Stimulated activated naive CD8-positive, alpha-beta T cell treated with anti-CD3 and anti-CD28 coated beads, Interleukin-15, amount 100 ng/mL, for 72 hours (primary cell): ENCODE measurements around the gene JAK1.
A peak's percentile ranks its signal among the peaks of the same experiment; 100 is the strongest.

Source experiments
- ATAC-seq: fragments of 150-1000 bp; cut with Tn5 transposase; 2 replicates; pipeline ENCODE4 v1.10.0; 2021; ENCODE audit warnings: mild to moderate bottlenecking, moderate library complexity
- DNase-seq, 2 donors: peaks; one replicate each; pipeline ENCODE4 v3.0.0; 2021 to 2022
- H3K27ac Mint-ChIP-seq, 2 donors: one replicate each; pipeline ENCODE4 v1.8.0; 2022; ENCODE audit warnings: mild to moderate bottlenecking in 2 of 2, mixed read lengths in 2 of 2, moderate library complexity in 2 of 2
- H3K27me3 Mint-ChIP-seq: one replicate; pipeline ENCODE4 v1.8.0; 2022; ENCODE audit warnings: mixed read lengths
- H3K4me1 Mint-ChIP-seq: one replicate; pipeline ENCODE4 v1.8.0; 2022; ENCODE audit warnings: mild to moderate bottlenecking, mixed read lengths
- H3K4me3 Mint-ChIP-seq, 2 donors: one replicate each; pipeline ENCODE4 v1.8.0; 2022; ENCODE audit warnings: mild to moderate bottlenecking in 2 of 2, mixed read lengths in 2 of 2, moderate library complexity in 1 of 2
- H3K9me3 Mint-ChIP-seq, 2 donors: one replicate each; pipeline ENCODE4 v1.8.0; 2022; ENCODE audit warnings: mixed read lengths in 2 of 2

The JAK1 gene

DNA sequence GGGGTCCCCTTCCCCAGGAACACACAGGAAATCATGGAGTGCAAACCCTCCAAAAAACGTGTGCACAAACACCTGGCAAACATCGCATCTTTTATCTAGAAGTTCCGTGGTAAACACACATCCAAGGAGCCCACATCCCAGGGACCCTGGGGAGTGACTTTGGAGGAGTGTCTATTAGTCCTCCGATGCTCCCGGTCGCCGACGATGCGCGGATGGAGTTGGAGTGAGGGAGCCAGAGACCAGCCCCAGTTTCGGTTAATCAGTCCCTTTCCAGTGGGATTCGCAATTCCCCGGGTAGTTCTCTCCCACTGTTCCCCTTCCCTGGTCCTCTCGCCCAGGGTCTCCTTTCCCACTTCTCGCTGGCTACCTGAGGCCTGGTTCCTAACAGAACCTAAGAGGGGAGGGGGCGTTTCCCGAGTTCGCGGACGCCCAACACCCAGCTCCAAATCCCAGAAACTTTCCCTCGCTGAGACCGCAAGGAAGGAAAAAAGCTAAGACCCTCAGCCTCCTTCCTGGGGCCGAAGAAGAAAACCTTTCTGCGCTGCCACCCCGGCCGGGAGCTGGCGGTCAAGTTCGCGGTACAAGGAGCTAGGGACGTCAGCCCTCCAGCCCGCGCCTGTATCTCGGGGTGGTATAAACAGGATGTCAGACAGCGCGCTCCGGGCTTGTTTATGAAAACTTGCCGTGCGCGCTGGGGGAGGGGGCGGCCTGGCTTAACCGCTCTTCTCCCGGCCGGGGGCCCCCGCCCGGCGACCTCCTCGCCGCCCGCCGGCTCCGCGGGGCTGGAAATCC is 787 bp downstream of the JAK1 start:
- ATAC-seq = peak; percentile 79
- Mint-ChIP-seq H3K4me3 (peak overlapping the region; percentile 91 to 94), H3K27ac (peak overlapping the region; percentile 95 to 99), H3K9me3 (no peaks in the 10 kb centered on the region), H3K4me1 (peaks cover 50% of the 10 kb centered on the region), H3K27me3 (no peaks in the 10 kb centered on the region)
- peak; percentile 83 to 88 for DNase-seq

DNA sequence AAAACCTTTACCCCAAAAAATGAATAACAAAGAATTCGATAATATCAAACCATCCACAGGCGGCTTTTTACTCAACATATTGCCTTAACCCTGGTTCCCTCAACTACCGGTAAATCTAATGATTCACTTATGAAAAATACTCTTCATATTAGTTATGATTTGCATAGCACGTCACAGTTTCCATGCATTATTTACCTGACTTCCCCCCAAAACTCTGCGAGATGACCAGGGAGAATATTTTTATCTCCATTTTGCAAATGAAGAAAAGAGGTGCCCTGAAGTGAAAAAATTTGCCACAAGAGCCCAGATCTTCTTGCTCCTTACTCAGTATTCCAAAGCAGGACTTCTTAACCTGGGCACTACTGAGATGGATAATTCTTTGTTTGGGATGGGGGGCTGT is 2.9 kb downstream of the JAK1 start:
- Mint-ChIP-seq H3K27ac (peak overlapping the region in 1 of 2 donors; percentile 88), H3K27me3 (no peaks in the 10 kb centered on the region), H3K4me1 (peaks cover 70% of the 10 kb centered on the region), H3K9me3 (no peaks in the 10 kb centered on the region), H3K4me3 (peak overlapping the region; percentile 91 to 94)
- ATAC-seq (no peak), DNase-seq (no peak)

DNA sequence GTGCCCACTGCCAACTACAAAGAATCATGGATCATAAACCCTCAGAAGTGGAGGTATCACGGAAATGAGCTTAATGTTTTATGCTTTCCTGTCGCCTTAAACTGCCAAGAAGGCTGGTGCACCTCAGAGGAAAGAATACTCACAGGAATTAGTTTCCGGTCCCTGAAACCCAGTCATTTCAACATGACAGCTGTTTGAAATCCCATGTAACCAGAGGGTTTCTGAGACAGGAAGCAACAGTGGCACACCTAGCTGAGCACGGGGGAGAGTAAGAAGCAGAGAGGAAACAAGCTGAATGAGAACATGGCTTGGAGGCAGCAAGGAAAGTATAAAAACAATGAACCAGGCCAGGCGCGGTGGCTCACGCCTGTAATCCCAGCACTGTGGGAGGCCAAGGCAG is 3.9 kb downstream of the JAK1 start:
- ATAC-seq (no peak), DNase-seq (peak in 1 of 2 donors; percentile 54)
- Mint-ChIP-seq H3K4me1 (peaks cover 62% of the 10 kb centered on the region), H3K27me3 (no peaks in the 10 kb centered on the region), H3K27ac (peak overlapping the region; percentile 57 to 78), H3K9me3 (no peaks in the 10 kb centered on the region), H3K4me3 (peak overlapping the region; percentile 75 to 94)

DNA sequence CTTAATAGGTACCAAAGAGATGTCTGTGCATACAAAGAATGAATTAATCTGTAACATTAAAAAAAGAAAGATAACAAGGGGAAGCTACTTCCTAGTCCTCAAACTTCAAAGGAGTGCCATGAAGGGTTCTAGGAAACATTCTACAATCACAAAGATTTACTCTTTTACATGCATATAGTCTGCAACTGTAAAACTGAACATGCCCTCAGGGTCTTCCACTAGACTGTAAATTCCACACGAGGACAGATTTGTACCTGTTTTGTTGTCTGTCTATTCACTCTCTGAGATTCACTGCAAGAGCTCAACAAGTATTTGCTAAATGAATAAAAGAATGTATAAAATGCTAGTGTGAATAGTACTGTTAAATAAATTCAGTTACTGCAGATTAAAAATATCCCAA is 4.4 kb downstream of the JAK1 start:
- peak overlapping the region in 1 of 2 donors; percentile 78 for H3K27ac Mint-ChIP-seq
- ATAC-seq = no peak
- no peaks in the 10 kb centered on the region for H3K27me3 Mint-ChIP-seq
- peaks cover 56% of the 10 kb centered on the region for H3K4me1 Mint-ChIP-seq
- H3K9me3 Mint-ChIP-seq = no peaks in the 10 kb centered on the region
- peak overlapping the region; percentile 75 to 94 for H3K4me3 Mint-ChIP-seq
- DNase-seq = no peak

DNA sequence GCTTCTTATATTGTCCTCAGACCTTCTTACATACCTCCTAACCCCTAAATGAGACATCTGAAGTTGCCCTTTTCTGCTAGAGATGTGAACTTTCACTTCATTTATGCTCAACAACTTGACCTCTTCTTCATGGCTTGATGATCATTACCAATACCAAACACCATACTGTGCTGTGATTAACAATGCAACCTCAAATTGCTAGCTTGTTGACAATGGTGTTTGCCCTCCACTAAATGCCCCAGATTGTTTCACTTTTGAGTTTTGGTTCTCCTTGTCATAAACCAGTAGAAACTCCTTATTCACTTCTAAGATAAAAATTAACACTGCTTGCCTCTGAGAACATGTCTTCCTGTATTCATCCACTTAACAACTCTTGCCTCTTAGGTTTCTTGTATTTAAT is 5.6 kb downstream of the JAK1 start:
- Mint-ChIP-seq H3K27ac (peak overlapping the region; percentile 2 to 77), H3K4me1 (peaks cover 54% of the 10 kb centered on the region), H3K9me3 (no peaks in the 10 kb centered on the region), H3K4me3 (peak overlapping the region; percentile 75 to 94), H3K27me3 (no peaks in the 10 kb centered on the region)
- ATAC-seq (peak; percentile 57), DNase-seq (peak in 1 of 2 donors; percentile 26)

DNA sequence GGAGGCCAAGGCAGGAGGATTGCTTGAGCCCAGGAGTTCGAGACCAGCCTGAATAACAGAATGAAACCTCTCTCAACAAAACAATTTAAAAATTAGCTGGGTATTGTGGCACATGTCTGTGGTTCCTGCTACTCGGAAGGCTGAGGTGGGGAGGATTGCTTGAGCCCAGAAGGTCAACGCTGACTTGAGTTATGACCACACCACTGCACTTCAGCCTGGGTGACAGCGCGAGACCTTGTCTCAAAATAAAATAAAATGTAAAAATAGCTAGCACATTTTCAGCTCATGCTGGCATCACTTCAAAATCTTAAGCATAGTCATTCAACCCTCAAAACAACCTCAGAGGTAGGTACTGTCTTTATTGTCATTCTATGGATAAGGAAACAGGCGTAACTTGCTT is 6.4 kb downstream of the JAK1 start:
- Mint-ChIP-seq H3K27me3 (no peaks in the 10 kb centered on the region), H3K9me3 (no peaks in the 10 kb centered on the region), H3K4me1 (peaks cover 54% of the 10 kb centered on the region), H3K4me3 (peak overlapping the region; percentile 75 to 94), H3K27ac (no peak overlapping the region)
- no peak for ATAC-seq
- DNase-seq = no peak

DNA sequence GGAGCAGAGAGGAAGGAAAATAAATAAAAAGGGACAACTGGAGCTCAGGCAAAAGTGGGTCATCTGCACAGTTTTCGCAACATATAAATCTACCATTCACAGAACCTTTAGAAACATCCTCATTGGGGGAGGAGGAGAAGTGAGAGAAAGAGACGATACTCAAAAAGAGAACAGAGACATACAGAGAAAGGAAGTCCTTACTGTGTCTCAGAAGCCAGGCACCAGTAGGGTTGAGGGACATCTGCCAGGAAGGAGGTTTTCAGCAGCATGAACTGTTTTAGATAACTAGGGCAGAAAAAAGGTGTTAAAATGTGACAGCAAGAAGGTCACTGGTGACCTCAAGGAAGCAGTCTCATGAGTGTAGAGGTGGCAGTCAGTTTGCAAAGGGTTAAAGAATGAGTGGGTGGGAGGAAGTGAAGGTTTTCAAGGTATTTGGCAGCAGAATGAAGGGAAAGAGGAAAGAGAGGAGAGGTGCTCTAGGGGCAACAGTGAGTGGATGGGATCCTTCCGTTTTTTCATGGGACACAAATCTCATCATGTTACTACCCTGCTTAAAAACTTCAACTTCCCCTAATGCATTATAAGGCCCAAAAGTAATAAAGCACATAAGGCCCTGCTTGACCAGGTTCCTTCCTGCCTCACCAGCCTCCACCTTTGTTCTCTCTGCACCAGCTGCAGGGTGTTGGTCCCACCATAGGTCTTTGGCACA is 9.5 kb downstream of the JAK1 start:
- Mint-ChIP-seq H3K4me3 (no peak overlapping the region), H3K9me3 (no peaks in the 10 kb centered on the region)
- DNase-seq = peak; percentile 58 to 79

DNA sequence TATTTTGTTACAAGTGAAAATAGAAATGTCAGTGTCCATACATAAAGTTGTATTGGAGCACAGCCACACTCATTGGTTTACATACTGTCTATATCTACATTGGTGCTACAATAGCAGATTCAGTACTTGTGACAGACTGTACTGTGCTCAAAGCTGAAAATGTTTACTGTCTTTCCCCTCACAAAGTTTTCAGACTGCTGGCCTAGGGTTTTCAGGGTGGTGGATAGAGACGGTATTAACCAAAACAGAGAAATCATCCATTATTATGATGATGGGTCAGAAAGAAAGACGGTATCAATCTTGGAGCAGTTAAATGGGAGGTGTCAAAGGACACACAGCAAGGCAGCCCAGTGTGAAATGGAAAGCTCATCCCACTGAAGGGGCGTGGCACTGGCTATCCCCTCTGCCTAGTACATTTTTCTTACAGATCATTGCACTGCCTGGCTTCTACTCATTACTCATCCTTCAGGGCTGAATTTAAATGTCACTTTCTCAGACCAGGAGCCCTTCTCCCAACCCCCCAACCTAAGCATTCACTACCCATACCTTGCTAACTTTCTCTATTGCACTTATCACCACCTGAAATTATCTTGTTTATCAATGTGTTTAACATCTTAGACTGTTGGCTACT is 10.2 kb downstream of the JAK1 start:
- Mint-ChIP-seq H3K4me3 (no peak overlapping the region), H3K9me3 (no peaks in the 10 kb centered on the region), H3K27me3 (no peaks in the 10 kb centered on the region), H3K4me1 (peaks cover 52% of the 10 kb centered on the region), H3K27ac (no peak overlapping the region)
- ATAC-seq = peak; percentile 58
- DNase-seq = peak in 1 of 2 donors; percentile 41

More for the DNA sequence above, 9.5 kb downstream of the JAK1 start:
- H3K27ac Mint-ChIP-seq = peak overlapping the region in 1 of 2 donors; percentile 2
- no peaks in the 10 kb centered on the region for H3K27me3 Mint-ChIP-seq
- ATAC-seq = peak; percentile 92
- peaks cover 53% of the 10 kb centered on the region for H3K4me1 Mint-ChIP-seq

DNA sequence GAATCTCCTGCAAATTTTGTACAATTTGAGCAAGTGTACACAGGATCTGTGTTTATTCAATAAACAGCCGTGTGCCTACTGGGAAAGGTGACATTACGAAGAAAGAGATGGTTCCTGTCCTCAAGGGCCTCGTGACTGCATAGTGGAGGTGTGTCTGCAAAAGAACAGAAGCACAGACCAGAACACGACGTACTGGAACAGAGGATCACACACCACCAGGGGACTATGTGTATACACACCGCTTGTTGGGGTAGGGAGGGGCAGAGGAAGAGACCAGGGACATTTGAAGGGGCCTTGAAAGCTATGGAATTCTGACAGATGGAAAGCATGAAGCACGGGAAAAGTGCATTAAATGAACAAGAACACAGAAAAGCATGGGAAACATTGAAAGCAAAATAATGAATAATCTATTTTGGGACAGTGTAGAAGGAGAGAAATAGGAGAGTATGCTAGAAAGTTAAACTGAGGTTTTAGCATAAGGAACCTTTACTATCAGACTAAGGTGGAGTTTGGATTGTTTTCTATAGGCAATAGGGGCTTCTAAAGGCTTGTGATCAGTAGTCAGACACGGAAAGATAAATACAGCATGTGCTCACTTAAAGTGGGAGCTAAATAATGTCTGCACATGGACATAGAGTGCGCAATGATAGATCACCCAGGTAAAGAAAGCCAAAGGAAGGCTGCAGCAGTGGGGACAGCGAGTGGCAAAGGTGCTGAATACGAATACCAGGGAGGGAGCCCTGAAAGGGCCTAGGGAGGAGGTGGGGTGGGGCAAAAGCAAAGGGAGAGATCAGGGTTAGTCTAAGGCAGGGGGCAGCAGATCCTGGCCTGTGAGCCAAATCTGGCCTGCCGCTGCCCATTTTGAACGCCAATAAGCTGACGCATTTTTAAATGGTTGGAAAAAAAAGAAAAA is 11.0 kb downstream of the JAK1 start:
- Mint-ChIP-seq H3K27ac (no peak overlapping the region), H3K9me3 (no peaks in the 10 kb centered on the region), H3K27me3 (no peaks in the 10 kb centered on the region), H3K4me3 (no peak overlapping the region), H3K4me1 (peaks cover 52% of the 10 kb centered on the region)
- ATAC-seq (no peak), DNase-seq (no peak)

DNA sequence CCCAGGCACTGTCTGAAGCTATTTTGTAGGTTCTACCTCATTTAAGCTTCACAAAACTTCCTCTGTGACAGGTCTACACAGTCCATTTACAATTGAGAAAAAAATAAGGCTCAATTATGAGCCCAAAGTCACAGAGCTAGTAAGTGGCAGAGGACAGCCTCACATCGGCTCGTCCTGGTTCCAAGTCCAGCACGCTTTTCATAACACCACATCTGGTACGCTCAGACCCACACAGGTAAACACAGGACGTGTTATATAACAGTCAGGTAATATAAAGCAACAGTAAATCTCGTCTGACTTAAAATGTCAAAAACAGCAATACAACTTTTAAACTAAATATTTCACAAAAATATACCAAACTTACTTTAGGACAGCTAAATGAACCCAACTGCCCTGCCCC is 13.1 kb downstream of the JAK1 start:
- no peak overlapping the region for H3K27ac Mint-ChIP-seq
- no peaks in the 10 kb centered on the region for H3K27me3 Mint-ChIP-seq
- no peak overlapping the region for H3K4me3 Mint-ChIP-seq
- ATAC-seq = no peak
- H3K9me3 Mint-ChIP-seq = no peaks in the 10 kb centered on the region
- DNase-seq = no peak
- peaks cover 49% of the 10 kb centered on the region for H3K4me1 Mint-ChIP-seq

DNA sequence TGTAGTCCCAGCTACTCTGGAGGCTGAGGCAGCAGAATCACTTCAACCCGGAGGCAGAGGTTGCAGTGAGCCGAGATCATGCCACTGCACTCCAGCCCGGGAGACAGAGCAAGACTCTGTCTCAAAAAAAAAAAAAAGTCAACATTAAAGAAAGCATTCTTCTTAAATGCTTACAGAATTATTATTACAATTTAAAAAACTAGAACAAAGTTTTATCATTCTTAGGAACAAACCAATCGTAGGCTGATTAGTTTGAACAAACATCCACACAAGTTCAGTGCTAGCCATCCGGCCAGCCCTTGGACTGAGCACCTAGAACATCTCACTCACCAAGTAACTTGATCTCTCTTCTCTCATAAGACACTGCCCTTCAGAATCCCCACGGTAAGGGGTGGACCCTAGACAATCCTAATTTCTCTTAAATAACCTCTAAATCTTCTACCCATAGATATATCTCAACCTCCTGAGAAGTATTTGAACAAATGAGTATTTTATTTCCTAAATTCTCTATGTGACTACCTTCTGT is 16.0 kb downstream of the JAK1 start:
- Mint-ChIP-seq H3K9me3 (no peaks in the 10 kb centered on the region), H3K4me1 (peaks cover 72% of the 10 kb centered on the region), H3K27me3 (no peaks in the 10 kb centered on the region), H3K27ac (peak overlapping the region; percentile 91 to 98), H3K4me3 (peak overlapping the region in 1 of 2 donors; percentile 50)
- ATAC-seq (no peak), DNase-seq (no peak)

DNA sequence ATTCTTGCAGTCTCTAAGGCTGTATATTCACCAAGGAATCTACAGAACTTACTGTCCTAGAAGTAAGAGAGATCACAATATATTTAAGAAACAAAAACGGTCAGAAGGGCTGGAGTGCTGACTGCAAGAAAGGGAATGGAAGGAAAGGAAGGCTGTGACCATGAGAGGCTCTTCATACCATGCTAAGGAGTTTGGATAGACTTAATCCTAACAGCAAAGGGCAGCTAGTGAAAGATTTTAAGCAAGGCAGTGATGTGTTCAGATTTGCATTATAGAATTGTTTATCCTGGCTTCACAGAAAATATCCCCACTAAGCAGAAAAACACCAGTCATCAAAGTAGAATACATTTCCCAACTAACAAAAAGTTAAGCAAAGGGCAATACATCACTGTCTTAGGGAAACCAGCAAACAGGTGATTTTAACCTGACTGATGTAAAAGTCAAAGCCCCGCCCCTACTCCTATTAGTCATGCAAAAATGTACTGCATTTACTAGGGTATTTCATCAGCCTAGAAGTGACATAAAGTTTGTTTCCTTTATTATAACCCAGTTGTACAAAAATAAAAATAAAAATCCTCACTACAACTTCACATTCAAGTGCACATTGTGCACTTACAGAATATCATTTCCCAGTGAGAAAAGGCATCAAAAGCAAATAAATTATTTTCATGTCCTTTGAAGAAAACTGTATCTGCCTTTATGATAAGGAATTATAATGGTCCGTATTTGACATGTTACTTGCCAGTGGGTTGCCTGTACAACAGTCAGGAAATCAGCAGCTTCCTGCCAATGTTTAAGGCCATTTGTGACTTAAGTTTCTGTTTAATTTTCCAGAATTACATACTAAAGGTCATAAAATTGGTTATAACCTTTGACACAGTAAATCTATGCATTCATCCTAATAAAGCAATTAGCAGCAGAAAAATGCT is 17.2 kb downstream of the JAK1 start:
- ATAC-seq (peak; percentile 96), DNase-seq (peak; percentile 57 to 75)
- Mint-ChIP-seq H3K9me3 (no peaks in the 10 kb centered on the region), H3K27me3 (no peaks in the 10 kb centered on the region), H3K4me1 (peaks cover 77% of the 10 kb centered on the region), H3K27ac (peak overlapping the region; percentile 98), H3K4me3 (peak overlapping the region; percentile 54 to 68)

DNA sequence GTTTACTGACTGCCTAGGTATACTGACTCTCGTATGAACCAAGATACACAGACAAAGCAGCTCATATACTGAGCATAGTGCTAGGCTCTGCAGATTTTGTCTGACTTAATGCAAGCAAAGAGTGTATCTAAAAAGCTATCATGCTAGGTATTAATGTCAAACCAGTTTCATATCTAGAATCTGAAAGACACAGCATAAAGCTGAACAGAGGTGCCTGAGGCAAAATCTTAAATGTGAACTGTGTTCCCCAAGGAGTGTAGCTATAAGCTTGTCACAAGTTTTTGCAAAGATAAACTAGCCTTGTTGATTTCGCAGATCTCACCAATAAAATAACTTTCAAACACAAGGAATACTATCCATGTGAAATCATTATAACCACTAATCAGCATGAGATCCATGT is 18.1 kb downstream of the JAK1 start:
- Mint-ChIP-seq H3K27me3 (no peaks in the 10 kb centered on the region), H3K4me1 (peaks cover 74% of the 10 kb centered on the region), H3K4me3 (peak overlapping the region; percentile 54 to 68), H3K9me3 (no peaks in the 10 kb centered on the region), H3K27ac (peak overlapping the region; percentile 98)
- no peak for DNase-seq
- no peak for ATAC-seq

DNA sequence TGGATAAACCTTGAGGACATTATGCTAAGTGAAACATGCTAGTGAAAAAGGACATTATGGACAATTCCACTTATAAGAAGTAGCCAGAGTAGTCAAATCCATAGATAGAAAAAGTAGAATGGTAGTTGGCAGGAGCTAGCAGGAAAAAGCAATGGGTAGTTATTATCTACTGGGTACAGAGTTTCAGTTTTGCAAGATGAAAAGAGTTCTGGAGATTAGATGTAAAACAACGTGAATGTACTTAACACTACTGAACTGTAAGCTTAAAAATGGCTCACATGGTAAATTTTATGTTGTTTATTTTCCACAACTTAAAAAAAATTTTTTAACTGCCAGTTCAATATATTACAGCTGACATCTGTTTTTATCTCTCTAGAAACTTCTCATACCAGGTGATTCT is 19.4 kb downstream of the JAK1 start:
- Mint-ChIP-seq H3K4me3 (peak overlapping the region; percentile 17 to 51), H3K27me3 (no peaks in the 10 kb centered on the region), H3K9me3 (no peaks in the 10 kb centered on the region), H3K27ac (peak overlapping the region; percentile 94 to 98), H3K4me1 (peaks cover 73% of the 10 kb centered on the region)
- DNase-seq (no peak), ATAC-seq (no peak)
